Mucosa of gallbladder (tissue), 1 donor: ENCODE measurements around the gene PHF23. TPM values are rescaled to one million over a fixed set of nuclear protein-coding genes. Genes with fewer than 3 reads are reported as not detected.

ENCODE experiments used
- DNase-seq: peaks from one replicate; pipeline ENCODE4 v3.0.0-alpha.2; 2020; ENCODE audit warnings: low spot score
- total RNA-seq: library from RNA; stranded (reverse); gene quantifications from one replicate; pipeline ENCODE4 v1.2.1, GENCODE V29; 2021
- donor health status: DM: no; HTN: no; CAD: no.

PHF23 gene
- total RNA-seq, 1 donor from 2014 or later = 32.3 TPM

DNA sequence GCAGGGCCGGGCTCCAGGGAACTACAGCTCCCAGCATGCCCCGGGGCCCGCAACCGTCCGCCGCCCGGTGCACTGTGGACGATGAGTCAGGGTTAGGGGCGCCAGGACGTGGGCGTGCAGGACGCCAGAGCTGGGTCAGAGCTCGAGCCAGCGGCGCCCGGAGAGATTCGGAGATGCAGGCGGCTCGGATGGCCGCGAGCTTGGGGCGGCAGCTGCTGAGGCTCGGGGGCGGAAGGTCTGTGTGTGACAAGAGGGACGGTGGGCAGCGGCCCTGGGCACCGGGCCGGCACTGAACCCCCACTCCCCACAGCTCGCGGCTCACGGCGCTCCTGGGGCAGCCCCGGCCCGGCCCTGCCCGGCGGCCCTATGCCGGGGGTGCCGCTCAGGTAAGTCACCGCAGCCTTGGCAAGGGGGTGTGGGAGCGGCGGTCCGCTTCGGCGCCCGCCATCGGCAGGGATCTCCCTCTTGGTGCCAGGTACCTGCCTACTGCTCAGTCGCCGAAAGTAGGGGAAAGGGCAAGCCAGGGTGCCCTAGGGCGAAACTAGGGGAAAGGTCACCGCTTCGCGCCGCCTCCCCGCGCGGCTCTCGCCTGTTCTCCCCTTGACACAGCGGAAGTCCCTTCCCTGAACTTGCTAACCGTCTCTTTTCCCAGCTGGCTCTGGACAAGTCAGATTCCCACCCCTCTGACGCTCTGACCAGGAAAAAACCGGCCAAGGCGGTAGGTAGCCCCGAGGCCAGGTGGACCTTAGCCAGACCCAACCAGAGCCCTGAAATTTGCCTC, 19.3 kb downstream of the PHF23 start, which contains the start of the genes ACADVL and DLG4:
ACADVL (plus strand) TSS at position 127 of the 781 bp plus-strand sequence; CDS start at position 174, 47 bp downstream.
DLG4 (minus strand) TSS at position 25 of the 781 bp plus-strand sequence.
- peak; percentile 90 for DNase-seq

DNA sequence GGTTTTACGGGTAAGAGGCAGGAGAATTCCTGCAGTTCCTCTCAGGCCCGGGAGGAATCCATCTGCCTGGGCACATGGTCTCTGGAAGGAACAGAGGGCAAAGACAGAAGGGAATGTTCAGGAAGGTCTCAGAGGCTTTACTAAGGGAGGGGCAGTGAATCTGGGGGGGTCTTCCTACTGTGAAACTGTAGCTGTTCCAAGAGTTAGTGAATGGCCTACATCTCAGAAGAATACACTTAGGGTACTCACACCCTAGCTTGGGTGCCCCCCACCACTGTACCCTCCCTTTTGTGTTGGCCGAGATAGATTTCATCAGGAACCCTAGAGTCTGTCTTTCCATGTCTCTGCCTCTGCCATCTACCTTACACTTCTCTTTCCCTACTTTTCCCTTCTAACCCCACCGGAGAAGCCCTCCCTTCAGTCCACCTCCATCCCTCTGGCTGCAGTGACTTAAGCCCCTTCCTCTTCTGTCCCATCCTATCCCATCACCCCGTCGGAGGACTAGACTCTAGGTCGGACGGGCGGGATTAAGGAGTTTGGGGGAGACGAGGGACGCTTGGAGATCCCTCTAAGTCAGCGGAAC, 19.9 kb downstream of the PHF23 start:
- DNase-seq = no peak

DNA sequence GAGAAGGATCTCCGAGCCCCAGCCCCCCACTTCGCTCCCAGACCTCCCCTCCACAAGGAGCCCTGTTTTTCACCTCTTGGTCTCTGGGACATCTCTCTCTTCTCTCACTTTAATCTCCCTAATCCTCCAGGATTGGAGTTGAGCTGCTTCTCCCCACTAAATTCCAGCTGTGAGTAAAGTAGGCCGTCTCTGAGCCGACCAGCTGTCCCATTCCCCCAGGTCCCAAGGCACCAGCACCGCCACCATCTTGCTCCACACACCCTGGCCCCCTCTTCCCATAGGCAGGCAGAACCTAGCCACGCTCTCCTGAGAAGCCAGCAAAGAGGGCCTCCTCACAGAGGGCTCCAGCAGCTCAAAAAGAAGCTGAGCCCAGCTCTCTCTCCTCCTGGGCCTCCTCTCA, 20.5 kb downstream of the PHF23 start:
- DNase-seq = no peak

DNA sequence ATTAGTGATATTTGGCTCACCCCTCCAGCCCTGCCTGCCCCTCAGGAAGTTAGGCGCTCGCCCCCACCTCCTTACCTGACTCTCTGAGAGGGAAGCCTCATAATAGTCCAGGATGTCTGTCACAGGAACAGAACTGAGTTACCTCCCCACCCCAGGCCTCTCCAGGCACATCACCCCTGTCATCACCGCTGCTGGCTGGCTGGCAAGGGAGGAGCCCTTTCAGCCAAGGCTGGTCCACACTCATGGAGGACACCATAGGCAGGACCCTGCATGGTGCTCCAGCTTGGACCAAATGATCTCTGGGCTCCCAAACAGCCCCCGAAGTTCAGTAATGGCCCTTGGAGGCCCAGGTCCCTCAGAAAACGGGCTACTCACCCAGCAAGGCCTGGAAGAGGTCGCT, 21.1 kb downstream of the PHF23 start:
- DNase-seq = no peak

DNA sequence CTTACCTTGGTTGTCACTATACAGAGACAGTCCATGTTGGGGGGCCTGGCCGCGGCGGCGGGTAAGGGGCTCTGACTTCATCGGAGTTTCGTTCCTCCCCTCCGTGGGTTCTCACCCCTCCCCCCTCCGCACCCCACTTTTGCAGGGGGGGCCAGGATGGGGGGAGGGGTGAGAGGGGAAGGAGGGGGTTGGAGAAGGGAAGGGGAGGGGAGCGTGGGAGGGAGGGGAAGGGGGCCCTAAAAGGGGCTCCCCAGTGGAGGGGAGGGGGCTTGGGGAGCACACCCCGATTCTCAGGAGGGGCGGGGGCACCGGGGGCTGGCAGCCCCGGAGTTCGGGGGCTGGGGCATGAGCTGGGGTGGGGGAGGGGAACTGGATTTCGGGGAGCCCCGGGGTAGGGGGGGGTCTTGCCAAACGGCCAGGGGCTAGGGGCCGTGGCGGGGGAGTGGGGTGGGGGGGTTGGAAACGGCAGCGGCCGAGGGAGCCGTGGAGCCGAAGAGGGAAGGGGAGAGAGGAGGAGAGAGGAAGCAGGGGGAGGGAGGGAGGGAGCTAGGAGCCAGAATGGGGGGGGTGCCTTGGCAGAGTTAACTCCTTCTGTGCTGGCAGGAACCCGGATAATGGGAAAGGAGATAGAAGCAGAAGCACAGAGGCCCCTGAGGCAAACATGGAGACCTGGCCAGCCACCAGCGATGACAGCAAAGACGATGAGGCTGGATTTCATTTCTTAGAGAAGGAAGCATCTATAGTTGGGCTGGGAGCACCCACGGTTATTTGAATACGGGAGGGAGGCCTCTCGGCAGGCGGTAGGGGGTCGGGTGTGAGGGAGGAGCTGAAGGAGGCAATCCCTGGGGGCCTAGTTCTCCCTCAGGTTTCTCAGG, 21.9 kb downstream of the PHF23 start:
- DNase-seq = no peak

DNA sequence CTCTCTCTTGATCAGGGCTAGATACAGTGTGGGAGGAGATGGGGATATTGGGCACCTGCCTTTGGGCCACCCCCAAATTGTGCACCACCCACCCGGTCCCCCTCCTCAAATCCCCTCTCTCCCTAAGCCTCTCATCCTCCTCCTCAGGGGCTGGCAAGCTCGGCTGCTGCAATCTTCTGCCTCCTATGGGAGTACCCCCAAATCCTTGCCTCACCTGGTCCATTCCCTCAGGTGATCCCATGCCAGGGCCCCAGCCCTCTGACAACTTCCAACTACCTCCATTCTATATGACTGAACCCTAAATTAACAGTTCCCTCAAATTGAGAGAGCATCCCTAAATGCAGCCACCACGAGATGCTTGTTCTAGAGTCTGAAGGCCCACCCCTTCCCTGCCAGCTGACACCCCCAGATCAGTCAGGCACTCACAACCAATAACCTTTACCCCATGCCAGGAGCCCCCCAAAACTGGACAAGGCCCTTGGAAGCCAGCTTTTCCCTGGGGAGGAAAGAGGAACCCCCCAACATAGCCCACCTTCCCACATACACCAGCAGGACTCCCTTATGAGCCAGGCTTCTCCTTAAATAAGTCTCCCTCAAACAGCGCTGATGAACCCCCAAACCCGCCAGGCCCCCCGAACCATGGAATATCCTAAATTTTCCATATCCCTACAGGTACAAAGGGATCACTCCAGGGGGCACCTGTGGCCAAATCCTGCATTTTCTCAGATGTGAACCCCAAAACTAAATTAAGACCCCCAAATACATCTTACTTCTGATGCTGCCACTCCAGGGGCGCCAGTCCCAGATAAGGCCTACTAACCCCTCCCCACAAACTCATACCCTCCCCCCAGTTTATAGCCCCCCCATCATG, 22.8 kb downstream of the PHF23 start:
- DNase-seq = no peak

DNA sequence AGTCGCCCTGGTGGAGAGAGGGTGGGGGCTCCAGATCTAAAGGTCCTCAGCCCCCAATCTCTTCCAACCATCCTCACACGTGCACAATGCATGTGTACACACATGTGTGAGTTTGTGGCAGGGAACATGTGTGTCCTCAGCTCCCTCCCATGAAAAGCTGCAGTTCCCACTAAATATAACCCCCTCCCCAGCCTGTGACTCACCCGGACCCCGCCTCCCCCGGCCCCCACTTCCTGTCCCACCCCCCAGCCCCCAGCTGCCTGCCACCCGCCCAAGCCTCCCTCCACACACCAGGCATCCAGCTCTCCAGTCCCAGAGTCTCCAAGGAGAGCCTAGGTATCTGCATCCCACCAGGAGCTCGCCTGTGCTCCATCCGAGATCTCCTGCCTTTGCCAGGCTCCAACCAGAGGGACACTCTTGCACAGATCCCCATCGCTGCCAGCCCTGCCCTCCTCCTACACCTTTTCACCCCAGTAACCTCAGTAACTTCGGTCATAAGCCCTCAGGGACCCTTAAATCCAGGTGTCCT, 23.5 kb downstream of the PHF23 start:
- no peak for DNase-seq

DNA sequence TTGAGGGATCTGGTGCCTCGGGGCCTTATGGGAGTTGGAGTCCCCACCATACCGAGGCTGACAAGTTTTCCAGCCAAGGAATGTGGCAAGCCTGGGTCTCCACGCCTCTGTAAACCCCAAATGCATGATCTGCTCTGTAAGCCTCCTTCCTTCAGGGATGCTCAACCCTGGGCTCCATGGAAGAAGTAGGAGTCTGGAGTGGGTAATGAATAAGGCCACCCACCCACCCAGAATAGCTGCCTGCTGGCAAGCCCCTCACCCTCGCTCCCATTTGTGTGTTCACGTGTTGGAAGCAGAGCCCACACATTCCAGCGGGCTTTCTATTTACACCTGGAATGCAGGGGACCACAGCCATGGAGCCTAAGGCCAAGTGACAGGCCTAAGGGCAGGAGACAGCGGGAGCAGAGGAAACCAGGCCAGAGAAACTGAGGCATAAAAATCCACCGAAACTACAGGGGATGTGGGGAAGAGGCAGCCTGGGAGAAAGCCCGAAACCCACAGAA, 24.1 kb downstream of the PHF23 start:
- DNase-seq = no peak

DNA sequence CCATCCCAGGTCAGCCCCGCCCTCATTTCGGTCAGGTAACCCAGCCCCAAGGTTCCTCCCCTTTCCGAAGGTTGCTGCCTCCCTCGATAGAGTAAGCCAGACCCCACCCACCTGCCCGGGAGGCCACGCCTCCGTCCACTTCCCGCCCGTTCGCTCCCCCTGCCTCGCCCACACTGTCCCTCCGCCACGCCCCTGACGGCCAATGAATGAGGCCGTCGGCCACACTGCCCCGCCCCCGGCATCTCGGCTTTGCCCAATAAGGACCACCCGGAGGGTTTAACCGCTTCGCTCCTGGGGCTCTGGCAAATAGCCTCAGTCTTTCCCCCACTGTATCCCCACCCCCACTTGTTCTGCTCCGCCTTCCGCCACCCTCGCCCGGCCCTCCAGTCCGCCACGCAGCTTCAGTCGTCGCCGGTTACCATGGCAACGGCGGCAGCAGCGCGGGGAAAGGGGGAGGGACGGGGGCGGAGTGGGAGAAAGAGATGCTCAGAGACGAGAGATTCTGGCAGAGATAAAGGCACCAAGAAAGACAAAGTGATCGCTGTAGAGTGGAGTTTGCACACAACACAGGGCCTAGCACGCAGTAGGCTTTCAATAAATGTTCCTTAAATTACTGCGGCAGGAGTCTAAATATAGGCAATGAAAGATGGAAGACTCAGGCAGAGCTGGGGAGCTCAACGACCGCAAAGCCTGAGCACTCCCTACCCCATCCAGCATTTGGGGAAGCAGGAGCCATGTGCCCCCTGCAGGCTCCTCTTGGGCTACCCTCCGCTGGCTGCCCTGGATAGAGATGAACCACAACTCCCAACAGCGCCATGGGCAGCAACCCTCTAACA, 24.7 kb downstream of the PHF23 start:
- peak; percentile 97 for DNase-seq

DNA sequence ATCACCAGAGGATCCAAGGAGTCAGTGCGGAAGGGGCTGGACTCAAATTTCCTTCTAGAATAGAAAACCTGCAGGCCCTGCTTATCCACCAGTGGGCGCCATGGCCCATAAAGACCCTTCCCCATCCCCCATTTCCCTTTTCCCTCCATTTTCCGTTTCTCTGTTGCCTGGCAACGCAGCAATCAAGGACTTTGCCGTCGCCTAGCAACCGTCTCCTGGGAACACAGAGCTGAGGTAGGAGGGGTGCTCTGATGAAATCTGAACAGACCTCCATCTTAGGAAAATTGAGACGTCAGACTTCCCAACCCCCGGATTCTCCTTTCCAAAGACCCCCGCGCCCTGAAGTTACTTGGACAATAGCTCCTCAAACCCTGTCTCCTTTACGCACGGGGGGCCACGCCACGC, 25.4 kb downstream of the PHF23 start:
- no peak for DNase-seq

DNA sequence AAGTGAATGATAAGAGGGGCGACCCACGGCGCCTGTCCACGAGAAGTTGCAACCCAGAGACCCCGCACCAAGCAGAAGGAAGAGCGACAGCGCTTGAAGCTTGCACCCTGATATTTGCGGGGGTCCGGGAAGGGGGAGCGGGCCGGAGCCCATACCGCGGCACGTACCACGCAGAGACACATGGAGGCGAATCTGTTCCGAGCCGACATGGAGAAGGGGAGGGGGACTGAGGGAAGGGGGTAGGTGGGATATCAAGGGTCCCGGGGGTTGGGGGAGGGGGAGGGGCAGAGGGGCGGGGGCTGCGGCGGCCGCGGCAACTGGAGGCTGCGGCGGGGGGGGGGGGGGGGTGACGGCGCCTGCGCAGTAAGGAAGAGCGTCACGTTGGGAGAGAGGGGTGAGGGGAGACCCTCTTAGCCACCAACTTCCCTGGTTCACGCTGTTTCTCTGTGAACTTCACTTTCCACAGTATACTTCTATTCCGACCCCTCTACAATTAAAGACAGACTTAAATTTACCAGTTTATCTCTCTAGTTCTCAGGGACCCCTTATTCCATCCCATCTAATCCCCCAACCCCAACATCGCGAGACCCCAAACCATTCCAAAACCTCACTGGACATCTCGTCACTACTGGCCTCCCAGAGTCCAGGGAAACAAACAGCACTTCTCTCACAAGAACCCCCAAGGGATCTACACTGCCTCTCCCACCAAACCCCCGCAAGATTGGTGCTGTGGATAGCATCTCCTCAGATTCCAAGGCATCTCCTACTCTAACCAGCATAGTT, 27.6 kb downstream of the PHF23 start:
- DNase-seq = no peak

DNA sequence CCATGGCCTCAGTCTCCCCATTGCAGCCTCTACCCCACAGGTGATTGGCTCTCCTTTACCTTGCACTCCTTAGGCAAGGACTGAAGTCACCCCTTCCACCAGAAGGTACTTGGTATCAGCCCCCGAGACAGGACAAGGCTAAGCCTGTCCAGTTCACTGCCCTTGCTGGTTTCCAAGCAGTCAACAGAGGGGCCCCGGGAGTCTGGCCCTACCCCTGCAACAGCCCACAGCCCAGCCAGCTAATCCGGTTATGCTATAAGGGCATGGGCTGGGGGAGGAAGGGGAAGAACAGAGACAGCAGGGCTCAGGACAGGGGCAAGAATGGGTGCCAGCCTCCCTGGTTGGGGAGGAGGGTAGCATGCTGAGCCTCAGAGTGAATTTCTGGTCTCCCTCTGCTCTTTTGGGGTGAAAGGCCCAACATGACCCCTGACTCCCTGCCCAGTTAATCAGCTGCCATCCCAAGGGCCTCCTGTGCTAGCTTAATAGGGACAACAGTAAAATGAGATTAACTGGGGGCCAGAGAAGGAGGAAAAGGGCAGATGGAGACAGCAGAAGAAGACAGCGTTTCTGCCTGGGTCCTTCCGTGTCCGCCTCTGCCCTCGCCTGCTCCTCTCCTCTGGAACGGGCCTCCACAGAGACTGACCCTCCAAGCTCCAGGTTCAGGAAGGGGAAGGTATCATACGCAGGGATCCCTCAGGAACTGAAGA, 30.4 kb downstream of the PHF23 start:
- no peak for DNase-seq

DNA sequence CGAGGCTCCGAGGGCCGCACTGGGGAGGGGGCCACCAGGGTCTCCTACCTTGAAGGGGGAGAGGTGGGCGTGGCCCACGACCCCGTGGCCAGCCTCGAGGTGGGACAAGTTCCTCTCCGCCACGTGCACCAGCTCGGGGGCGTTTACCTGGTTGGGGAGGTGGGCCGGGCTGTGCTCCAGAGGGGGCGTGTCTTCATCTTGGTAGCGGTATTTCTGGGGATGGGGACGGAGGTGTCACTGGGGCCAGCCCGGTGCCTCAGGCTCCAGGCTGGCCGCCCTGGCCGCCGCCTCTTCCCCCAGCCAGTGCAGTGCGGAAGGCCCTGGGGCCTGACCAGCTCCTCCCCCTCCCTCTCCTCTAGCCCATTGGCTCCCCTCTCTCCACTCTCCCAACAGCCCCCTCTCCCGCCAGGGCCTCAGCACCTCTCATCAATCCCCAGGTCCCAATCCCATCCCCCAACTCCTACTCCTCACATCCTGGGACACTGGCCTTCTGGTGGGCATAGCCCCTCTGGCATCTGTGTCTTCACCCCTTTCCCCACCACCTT, 31.2 kb downstream of the PHF23 start:
- no peak for DNase-seq

DNA sequence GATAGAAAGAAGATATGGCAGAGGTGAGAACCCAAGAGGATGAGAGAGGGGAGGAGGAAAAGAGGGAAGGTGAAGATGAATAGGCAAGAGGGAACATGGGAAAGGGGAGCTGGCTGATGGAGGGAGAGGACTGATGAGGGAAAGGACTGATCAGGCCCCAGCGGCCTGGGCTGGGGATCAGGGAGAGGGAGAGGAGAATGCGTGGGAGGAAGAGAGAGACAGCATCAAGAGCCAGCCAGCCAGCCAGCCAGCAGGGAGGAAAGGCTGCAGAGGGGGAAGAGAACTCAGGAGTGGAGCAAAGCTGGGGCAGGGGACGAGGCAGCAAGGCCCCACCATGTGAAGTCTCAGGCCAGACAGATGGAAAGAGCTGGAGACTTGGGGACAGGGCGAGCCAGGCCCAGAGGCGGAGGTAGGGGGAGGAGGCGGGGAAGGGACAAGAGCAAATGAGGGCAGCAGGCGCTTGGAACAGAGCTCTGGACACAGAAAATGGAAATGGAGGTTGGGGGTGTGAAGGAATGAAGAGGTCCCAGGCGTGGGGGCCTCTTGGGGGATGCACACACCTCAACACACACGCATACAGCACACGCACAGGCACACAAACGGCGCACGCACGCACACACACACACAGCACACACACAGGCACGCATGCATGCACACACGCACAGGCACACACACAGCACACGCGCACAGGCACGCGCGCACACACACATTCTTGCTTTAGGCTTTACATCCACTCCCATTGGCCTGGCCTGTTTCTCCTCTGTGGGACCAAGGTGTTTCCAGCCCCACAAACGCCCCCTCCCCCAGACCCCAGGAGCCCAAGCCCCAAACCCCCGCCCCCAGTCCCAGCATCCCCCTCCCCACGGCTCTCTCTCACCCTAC, 31.9 kb downstream of the PHF23 start:
- DNase-seq = no peak

DNA sequence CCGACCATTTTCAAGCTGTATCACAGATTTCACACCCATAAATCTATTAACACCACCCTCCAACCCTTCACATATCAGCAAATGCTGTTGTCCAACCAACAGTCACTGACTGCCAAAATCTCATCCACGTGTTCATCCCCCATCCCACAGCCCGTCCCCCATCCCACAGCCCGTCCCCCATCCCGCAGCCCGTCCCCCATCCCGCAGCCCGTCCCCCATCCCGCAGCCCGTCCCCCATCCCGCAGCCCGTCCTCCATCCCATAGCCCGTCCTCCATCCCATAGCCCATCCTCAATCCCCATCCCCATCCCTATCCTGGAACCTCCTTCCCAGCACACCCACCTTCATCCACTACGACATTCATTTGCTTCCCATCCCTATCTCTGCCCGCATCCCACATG, 33.7 kb downstream of the PHF23 start:
- DNase-seq = no peak

DNA sequence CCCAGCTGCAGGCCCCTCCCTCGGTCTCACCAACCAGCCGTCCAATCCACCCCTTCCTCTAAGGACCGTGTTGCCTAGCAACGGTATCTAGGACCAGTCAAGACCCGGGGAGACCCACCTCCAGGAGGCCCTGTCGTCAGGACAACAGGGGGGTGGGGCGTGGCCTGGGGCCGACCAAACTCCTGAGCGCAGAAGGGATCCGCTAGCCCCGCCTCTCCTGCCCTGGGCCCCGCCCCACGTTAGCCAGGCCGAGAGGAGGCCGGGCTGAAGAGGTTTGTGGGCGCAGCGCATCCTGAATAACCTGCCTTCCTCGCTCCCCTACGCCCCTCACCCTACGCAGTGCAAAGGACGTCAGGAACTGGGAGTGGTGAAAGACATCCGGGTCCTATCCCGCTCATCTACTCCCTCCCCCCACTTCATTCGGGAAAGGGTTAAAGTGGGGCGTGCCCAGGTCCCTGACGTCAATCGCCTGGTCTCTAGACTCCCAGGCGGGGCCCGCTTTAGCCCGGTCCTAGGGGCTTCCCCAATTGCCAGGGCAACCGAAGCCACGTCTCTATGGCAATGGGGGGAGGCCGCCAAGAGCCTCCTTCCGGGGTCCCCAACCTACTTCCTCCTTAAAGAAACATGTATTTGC, 34.3 kb downstream of the PHF23 start:
- DNase-seq = peak; percentile 80

DNA sequence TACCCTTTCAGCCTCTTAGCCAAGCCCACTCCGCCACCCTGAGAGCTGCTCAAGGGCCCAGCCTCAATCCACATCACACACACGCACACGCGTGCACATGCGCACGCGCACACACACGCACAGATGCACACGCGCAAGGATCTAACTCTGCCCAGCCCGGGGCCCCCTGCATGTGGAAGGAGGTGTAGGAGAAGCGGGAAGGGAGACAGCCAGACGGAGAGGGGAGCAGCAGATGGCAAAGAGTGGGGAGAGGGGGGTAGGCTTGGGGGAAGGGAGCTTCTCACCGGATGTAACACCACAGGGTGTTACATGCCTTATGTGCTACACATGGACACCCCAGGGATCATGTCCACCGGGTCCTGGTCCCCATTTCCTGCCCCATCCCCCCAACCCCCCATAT, 34.9 kb downstream of the PHF23 start:
- DNase-seq = no peak
